Activated CD4-positive, alpha-beta T cell treated with anti-CD3 and anti-CD28 coated beads, Interleukin-2, amount 10 ng/mL, durations not matched to agents 24 days and 14 days (primary cell): ENCODE measurements around the gene ABTB2. TPM values are rescaled to one million over a fixed set of nuclear protein-coding genes. Genes with fewer than 3 reads are reported as not detected.

ENCODE experiments used
- DNase-seq: peaks from one replicate; pipeline ENCODE4 v3.0.0; 2022
- H3K27ac Mint-ChIP-seq: one replicate; pipeline ENCODE4 v1.8.0; 2022; ENCODE audit warnings: mild to moderate bottlenecking, mixed read lengths
- H3K27me3 Mint-ChIP-seq: one replicate; pipeline ENCODE4 v1.8.0; 2022; ENCODE audit warnings: mixed read lengths
- H3K36me3 Mint-ChIP-seq: one replicate; pipeline ENCODE4 v1.8.0; 2022; ENCODE audit warnings: low read depth, mild to moderate bottlenecking, mixed read lengths
- H3K4me1 Mint-ChIP-seq: one replicate; pipeline ENCODE4 v1.8.0; 2021; ENCODE audit warnings: mixed read lengths
- H3K4me3 Mint-ChIP-seq: one replicate; pipeline ENCODE4 v1.8.0; 2022; ENCODE audit warnings: mild to moderate bottlenecking, moderate library complexity, mixed read lengths
- H3K9me3 Mint-ChIP-seq: one replicate; pipeline ENCODE4 v1.8.0; 2021; ENCODE audit warnings: mixed read lengths
- intact Hi-C: fragments of 100-400 bp; cut with micrococcal nuclease; formaldehyde crosslinking; loops from one replicate; pipeline ENCODE4 v1.15.1; 2023
- total RNA-seq: library from RNA; stranded (reverse); gene quantifications from 2 replicates; pipeline ENCODE4 v1.2.3, GENCODE V29; 2022

Gene ABTB2
- total RNA-seq, 1 donor from 2014 or later, result 13.1 TPM

DNA sequence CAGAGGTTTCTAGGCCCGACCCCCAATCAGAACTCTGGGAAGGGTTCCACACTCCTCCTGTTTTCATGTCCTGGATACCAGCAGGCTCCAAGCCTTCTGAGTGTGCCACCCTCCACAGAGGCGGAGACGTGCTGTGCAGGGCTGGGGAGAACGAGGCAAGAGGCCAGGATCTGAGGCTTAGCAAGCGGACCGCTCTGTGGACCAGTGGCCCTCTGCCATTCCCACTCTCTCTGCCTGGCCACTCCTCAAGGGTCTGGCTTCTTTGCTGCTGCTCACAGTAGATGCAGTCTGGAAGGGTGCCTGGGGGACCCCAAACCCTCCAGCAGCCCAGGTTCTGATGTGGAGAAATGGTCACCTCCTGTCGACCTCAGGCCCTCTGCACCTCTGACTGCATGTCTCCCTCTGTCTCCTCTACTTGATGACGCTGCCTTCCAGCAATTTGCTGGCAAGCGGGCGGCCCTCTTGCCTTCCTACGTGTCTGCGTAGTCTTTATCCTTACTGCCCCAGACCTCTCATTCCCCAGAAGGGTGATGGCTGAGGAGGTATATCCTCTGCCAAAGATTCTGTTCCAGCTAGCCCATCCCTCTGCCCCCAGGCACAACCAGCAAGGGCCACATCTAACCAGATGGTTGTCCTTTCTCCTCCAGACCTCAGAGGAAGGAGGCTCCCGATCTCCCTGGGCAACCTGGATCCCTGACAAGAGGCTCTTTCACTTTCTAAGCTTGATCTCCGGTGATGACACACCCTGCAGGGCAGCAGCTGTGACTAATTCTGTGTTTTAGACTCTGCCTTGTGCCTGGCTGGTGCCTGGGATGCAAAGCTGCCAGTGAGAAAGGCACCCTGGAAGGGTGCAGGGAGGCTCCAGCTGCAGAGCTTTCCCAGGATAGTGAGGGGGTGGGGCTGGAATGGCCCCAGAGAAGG is 165.1 kb downstream of the ABTB2 start:
- Mint-ChIP-seq H3K27ac (no peak overlapping the region), H3K4me1 (peaks cover 17% of the 10 kb centered on the region), H3K4me3 (no peak overlapping the region), H3K27me3 (peaks cover 8% of the 10 kb centered on the region), H3K36me3 (peaks cover 7% of the 10 kb centered on the region), H3K9me3 (no peaks in the 10 kb centered on the region)
- intact Hi-C loops, result no loop called here
- peak; percentile 69 for DNase-seq

DNA sequence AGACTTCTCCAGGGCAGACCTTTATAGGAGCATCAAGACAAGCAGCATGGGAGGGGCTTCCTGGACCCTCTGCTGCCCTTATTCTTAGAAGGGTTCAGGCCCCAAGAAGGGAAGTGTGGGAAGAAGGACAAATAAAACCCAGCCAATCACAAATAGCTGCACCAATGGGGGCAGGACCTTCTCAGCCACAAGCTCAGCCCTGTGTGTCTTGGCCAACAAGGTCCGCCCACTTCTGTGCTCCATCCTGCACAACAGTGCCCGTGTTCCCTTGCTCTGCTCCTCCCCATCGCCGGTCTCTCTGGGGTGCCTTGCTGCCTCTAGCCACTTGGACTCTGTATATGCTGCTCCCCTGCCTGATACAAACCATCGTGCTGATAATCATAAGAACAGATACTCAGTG is 166.2 kb downstream of the ABTB2 start:
- intact Hi-C loops, result no loop called here

DNA sequence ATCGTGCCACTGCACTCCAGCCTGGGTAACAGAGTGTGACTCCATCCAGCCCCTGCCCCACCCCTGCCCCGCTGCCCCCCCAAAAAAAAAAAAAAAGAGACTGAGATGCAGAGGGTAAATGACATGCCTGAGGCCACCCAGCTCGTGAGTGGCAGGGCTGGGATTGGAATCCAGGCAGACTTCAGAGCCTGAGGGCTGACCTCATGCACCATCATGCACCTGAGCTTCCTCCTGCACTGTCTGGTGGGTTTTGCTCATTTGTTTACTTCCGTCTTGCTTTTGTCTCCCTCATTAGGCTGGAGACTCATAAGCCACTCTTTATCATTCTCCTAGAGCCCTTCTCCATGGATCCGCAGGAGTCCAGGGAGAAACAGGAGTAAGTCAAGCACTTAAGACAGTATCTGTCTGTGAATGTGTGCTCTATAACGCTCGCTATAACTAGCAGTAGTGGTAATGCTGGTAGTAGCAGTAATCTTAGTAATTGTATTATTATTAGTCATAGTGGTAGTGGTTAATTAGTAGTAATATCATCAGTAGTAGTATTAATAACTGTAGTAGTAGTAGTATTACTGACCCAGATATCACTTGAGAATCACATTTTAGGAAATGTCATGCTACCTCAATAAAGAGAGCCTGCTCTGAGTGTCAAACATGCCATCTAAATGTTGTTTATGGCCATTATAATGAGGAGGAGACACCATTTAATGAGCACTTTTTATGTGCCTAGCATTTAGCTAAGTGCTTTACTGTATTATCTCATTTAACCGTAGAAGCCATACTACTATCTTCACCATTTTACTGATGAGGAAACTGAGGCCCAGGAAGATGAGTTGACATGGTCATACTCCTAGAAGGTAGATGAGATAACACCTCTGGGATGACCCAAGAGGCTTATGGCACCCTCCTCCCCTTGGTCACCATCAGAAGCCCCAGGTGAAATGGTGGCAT is 167.3 kb downstream of the ABTB2 start:
- intact Hi-C loops, result no loop called here
- peaks cover 11% of the 10 kb centered on the region for H3K4me1 Mint-ChIP-seq
- no peak for DNase-seq
- no peak overlapping the region for H3K27ac Mint-ChIP-seq
- H3K27me3 Mint-ChIP-seq, result peaks cover 10% of the 10 kb centered on the region
- H3K4me3 Mint-ChIP-seq, result no peak overlapping the region
- no peaks in the 10 kb centered on the region for H3K9me3 Mint-ChIP-seq
- H3K36me3 Mint-ChIP-seq, result peaks cover 4% of the 10 kb centered on the region

More for the DNA sequence above, 166.2 kb downstream of the ABTB2 start:
- peaks cover 11% of the 10 kb centered on the region for H3K4me1 Mint-ChIP-seq
- DNase-seq, result no peak
- H3K9me3 Mint-ChIP-seq, result no peaks in the 10 kb centered on the region
- H3K27me3 Mint-ChIP-seq, result peaks cover 10% of the 10 kb centered on the region
- H3K36me3 Mint-ChIP-seq, result peaks cover 4% of the 10 kb centered on the region
- H3K27ac Mint-ChIP-seq, result no peak overlapping the region
- no peak overlapping the region for H3K4me3 Mint-ChIP-seq

GRCh38 chr11:34189191-34189590 is 168.6 kb downstream of the ABTB2 start:
- Mint-ChIP-seq H3K36me3 (peaks cover 1% of the 10 kb centered on the region), H3K27ac (no peak overlapping the region)

DNA sequence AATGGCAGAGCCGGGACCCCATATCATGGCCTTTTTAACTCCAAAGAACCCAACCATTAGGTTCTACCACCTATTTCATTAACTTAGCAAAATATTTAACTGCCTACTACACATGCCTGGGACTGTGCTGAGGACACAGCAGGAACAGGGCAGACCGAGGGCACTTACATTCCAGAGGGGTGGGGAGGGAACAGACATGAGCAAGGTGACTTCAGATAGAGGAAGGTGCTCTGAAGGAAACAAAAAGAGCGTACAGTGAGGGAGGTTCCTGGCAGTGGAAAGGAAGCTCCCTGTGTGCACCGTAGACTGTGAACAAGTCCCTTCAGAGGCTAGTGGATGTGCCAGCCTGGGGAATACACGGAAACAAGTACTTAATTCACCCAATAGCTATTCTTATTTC is 169.6 kb downstream of the ABTB2 start:
- intact Hi-C loops, result no loop called here
- peaks cover 10% of the 10 kb centered on the region for H3K27me3 Mint-ChIP-seq
- H3K4me3 Mint-ChIP-seq, result no peak overlapping the region
- H3K9me3 Mint-ChIP-seq, result no peaks in the 10 kb centered on the region
- H3K4me1 Mint-ChIP-seq, result peaks cover 8% of the 10 kb centered on the region
- no peak for DNase-seq
- H3K36me3 Mint-ChIP-seq, result peaks cover 2% of the 10 kb centered on the region
- no peak overlapping the region for H3K27ac Mint-ChIP-seq

More at GRCh38 chr11:34189191-34189590, 168.6 kb downstream of the ABTB2 start:
- peaks cover 10% of the 10 kb centered on the region for H3K27me3 Mint-ChIP-seq
- H3K9me3 Mint-ChIP-seq, result no peaks in the 10 kb centered on the region
- H3K4me1 Mint-ChIP-seq, result peaks cover 14% of the 10 kb centered on the region
- intact Hi-C loops, result no loop called here
- no peak overlapping the region for H3K4me3 Mint-ChIP-seq
- DNase-seq, result no peak

GRCh38 chr11:34185926-34186841 is 171.6 kb downstream of the ABTB2 start:
- no peaks in the 10 kb centered on the region for H3K9me3 Mint-ChIP-seq
- peaks cover 10% of the 10 kb centered on the region for H3K27me3 Mint-ChIP-seq
- H3K4me3 Mint-ChIP-seq, result no peak overlapping the region
- DNase-seq, result no peak
- intact Hi-C loops, result no loop called here
- H3K36me3 Mint-ChIP-seq, result peaks cover 2% of the 10 kb centered on the region
- no peak overlapping the region for H3K27ac Mint-ChIP-seq
- H3K4me1 Mint-ChIP-seq, result peaks cover 13% of the 10 kb centered on the region

GRCh38 chr11:34184505-34185015 is 173.2 kb downstream of the ABTB2 start:
- intact Hi-C loops, result no loop called here
- H3K36me3 Mint-ChIP-seq, result peaks cover 2% of the 10 kb centered on the region
- no peak for DNase-seq
- peaks cover 7% of the 10 kb centered on the region for H3K27me3 Mint-ChIP-seq
- H3K27ac Mint-ChIP-seq, result no peak overlapping the region
- H3K4me3 Mint-ChIP-seq, result no peak overlapping the region
- H3K9me3 Mint-ChIP-seq, result no peaks in the 10 kb centered on the region
- H3K4me1 Mint-ChIP-seq, result peaks cover 23% of the 10 kb centered on the region

- peaks cover 2% of the 10 kb centered on the region for H3K36me3 Mint-ChIP-seq
- H3K4me1 Mint-ChIP-seq, result peaks cover 23% of the 10 kb centered on the region
- no peaks in the 10 kb centered on the region for H3K9me3 Mint-ChIP-seq
- H3K27me3 Mint-ChIP-seq, result peaks cover 5% of the 10 kb centered on the region
- DNase-seq, result no peak
- intact Hi-C loops, result no loop called here
- H3K27ac Mint-ChIP-seq, result no peak overlapping the region
- H3K4me3 Mint-ChIP-seq, result no peak overlapping the region
These were observed 173.9 kb downstream of the ABTB2 start for GRCh38 chr11:34183848-34184391.

GRCh38 chr11:34182921-34183685 is 174.7 kb downstream of the ABTB2 start:
- Mint-ChIP-seq H3K4me3 (no peak overlapping the region), H3K27me3 (peaks cover 2% of the 10 kb centered on the region), H3K36me3 (peaks cover 2% of the 10 kb centered on the region), H3K4me1 (peaks cover 23% of the 10 kb centered on the region), H3K27ac (no peak overlapping the region), H3K9me3 (no peaks in the 10 kb centered on the region)
- intact Hi-C loops, result no loop called here
- DNase-seq, result no peak

GRCh38 chr11:34182425-34182824 is 175.4 kb downstream of the ABTB2 start:
- no peak overlapping the region for H3K4me3 Mint-ChIP-seq
- no peak overlapping the region for H3K27ac Mint-ChIP-seq
- H3K9me3 Mint-ChIP-seq, result no peaks in the 10 kb centered on the region
- H3K36me3 Mint-ChIP-seq, result peaks cover 2% of the 10 kb centered on the region
- intact Hi-C loops, result no loop called here
- DNase-seq, result no peak
- H3K4me1 Mint-ChIP-seq, result peaks cover 23% of the 10 kb centered on the region
- no peaks in the 10 kb centered on the region for H3K27me3 Mint-ChIP-seq

DNA sequence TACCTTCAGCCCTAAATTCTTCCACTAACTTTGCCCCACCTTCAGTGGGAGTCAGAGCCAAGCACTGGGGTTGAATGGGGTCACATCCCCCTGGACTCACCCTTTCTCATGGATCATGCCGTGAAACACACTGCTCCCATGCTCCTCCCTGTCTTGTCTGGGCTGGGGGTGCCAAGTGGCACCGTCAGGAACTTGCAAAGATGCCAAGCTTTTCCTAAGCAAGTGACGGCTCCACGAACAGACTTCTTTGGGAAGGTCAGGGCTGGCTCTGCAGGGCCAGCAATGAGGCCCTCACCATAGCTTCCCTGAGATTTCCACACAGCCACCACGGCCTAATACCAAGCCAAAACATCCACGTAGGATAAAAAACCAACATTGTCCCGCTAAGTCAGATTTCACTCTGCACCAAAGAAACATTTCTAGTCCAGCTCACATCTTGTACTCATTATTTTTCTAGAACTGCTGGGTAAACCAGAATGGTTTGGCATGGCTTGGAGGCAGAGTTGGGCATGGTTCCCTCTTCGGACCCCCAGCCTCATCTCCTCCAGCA is 175.9 kb downstream of the ABTB2 start:
- no peak overlapping the region for H3K4me3 Mint-ChIP-seq
- intact Hi-C loops, result no loop called here
- no peaks in the 10 kb centered on the region for H3K27me3 Mint-ChIP-seq
- DNase-seq, result no peak
- H3K4me1 Mint-ChIP-seq, result peaks cover 23% of the 10 kb centered on the region
- peaks cover 2% of the 10 kb centered on the region for H3K36me3 Mint-ChIP-seq
- H3K9me3 Mint-ChIP-seq, result no peaks in the 10 kb centered on the region
- no peak overlapping the region for H3K27ac Mint-ChIP-seq

DNA sequence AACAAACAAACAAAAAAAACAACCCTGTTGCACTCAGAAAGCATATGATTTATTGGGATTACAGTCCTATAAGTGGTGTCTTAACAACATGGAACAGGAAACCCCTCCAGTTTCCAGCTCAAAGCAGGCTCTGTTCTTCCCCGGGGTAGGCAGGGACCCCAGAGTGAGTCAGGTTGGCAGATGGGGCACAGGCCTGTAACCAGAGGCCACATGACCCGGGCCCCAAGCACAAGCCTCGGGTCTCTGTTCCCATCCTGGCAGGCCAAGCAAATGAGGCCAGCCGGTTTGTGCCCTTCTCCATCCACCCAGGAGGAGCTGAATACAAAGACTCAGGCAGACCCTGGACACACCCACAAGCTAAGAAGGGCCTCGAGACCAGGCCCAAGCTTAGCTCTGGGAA is 176.6 kb downstream of the ABTB2 start:
- Mint-ChIP-seq H3K27me3 (peaks cover 5% of the 10 kb centered on the region), H3K9me3 (no peaks in the 10 kb centered on the region), H3K4me3 (no peak overlapping the region), H3K27ac (peak overlapping the region; percentile 2), H3K4me1 (peaks cover 26% of the 10 kb centered on the region), H3K36me3 (peaks cover 2% of the 10 kb centered on the region)
- no peak for DNase-seq
- intact Hi-C loops, result no loop called here
